ENCODE results near the gene UQCRC1.

DNA sequence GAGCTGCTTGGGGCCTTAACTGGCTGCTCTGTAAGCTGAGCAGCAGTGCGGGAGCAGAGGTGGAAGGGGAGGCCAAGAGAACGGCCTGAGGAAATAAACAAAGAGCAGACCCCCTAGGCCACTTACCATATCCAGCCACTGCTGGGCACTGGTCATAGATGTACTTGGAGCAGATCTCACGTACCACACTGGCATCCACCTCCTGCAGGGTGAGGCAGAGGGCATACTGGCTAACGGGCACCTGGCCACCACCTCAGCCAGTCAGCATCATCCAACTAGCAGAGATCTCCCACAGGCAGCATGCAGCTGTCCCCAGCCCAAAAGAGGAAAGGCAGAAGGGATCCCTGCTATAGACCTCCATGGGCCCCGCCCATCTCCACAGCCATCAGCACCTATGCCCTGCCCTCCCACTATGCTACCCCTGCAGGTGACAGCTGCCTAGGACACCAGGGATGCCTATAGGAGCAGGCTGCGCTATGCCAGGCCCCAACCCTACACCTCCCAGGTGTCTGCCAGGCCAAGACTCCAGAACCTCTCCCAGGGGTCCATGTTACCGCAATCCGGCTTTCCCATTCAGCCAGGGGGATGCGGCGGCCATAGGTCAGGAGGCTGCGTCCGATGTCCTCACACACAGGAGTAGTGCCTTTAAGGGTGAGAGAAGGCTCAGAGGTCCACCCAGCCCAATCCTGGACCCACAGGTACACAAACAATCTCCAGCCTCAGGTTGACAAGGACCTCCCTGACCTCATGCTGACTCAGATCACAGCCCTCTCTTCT lies 9.7 kb downstream of the UQCRC1 start:
- TF ChIP-seq CTCF (IDR thresholded peaks at IDR 0.05 in 4 of 5, conservative IDR thresholded peaks at IDR 0.05 in 1 of 5) = no peak
- TF ChIP-seq POLR2A (IDR thresholded peaks at IDR 0.05) = no peak

Measured in gastrocnemius medialis (tissue), 4 donors.